T-helper 2 cell (primary cell): ENCODE measurements around the gene TIMM13.
A peak's percentile ranks its signal among the peaks of the same experiment; 100 is the strongest.
"Not testable (repeated sequence)": the region's sequence is repeated elsewhere in the genome, so short reads cannot be mapped to it uniquely, and the experiment has no call there.

Source experiments
- DNase-seq, 5 experiments: peaks; one replicate each; pipeline versions ENCODE4 v3.0.0 to v3.0.0-alpha.2; 2012 to 2022

Gene TIMM13

DNA sequence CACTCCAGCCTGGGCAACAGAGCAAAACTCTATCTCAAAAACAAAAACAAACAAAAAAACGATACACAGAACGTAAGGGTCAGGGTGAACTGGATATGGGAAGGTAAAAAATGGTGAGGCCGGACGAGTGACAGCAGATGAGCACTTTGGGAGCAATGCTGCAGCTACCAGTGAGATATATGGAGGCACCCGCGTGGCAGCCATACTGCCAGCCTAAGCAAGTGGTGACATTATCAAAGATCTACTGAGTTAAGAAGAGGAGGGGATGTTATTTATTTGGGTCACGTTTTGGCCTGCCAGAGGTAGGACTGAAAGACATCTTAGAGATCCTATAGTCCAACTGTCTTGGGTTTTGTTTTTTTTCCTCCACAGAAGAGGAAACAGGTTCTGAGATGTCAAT, 14.2 kb downstream of the TIMM13 start:
- no peak for DNase-seq

DNA sequence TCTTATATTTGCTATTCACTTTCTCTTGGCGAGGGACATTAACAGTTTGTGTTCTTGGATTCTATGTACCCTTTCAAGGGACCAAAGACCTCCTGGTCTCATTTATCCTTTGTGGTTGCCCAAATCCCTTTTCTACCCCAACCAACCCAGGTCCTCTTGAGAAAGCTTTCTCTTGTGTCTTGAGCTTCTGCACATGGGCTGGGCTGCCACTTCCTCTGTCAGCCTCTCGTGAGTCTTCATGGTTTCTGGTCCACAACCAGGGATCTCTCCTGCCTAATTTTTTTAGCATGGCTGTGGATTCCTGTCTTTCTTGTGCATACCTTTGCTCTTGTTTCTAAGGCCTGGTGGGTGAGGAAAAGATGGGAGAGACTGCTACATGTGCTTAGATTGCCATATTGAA, 14.9 kb downstream of the TIMM13 start:
- no peak for DNase-seq

- DNase-seq = no peak
These were observed 15.7 kb downstream of the TIMM13 start for GRCh38 chr19:2411709-2412108.

- no peak for DNase-seq
These were observed 17.4 kb downstream of the TIMM13 start for GRCh38 chr19:2410023-2410422.

DNA sequence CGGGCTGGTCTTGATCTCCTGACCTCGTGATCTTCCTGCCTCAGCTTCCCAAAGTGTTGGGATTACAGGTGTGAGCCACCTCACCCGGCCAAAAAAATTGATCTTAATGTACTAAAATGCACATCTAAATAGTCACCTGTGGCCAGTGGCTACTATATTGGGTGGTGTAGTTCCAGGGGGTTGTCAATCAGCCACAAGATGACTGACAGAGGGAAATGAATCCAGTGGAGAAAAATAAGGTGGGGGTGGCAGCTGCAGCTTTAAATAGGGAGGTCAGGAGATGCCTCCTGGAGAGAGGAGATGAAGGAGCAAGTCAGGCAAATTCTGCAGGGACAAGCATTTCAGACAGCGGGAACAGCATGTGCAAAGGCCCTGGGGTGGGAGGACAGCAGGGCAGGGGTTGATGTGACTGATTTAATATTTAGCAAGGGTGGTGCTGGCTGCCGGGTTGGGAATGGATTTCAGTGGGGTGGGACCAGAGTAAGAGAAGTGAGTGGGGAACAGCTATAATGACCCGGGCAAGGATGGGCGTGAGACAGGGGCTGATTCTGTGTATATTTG, 18.0 kb downstream of the TIMM13 start:
- DNase-seq = no peak

DNA sequence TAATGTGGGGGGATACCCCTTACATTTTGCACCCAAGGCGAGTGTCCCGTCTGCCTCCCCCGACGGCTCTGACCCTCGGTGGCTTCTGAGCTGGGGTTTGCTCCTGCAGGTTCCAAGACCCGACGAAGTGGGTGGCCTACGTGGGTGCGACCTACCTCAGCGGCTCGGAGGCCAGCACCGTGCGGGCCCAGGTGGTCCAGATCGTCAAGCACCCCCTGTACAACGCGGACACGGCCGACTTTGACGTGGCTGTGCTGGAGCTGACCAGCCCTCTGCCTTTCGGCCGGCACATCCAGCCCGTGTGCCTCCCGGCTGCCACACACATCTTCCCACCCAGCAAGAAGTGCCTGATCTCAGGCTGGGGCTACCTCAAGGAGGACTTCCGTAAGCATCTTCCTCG, 19.1 kb downstream of the TIMM13 start:
- no peak for DNase-seq

DNA sequence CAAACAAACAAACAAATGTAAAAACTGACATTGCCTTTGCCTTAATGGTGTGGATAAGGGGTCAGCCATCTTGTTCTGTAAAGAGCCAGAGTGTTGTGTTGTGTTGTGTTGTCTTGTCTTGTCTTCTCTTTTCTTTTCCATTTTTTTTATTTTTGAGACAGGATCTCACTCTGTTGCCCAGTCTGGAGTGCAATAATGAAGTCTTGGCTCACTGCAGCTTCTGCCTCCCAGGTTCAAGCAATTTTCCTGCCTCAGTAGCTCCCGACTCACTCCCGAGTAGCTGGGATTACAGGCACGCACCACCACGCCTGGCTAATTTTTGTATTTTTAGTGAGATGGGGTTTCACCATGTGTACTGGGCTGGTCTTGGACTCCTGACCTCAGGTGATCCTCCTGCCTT, 27.8 kb downstream of the TIMM13 start:
- no peak for DNase-seq

DNA sequence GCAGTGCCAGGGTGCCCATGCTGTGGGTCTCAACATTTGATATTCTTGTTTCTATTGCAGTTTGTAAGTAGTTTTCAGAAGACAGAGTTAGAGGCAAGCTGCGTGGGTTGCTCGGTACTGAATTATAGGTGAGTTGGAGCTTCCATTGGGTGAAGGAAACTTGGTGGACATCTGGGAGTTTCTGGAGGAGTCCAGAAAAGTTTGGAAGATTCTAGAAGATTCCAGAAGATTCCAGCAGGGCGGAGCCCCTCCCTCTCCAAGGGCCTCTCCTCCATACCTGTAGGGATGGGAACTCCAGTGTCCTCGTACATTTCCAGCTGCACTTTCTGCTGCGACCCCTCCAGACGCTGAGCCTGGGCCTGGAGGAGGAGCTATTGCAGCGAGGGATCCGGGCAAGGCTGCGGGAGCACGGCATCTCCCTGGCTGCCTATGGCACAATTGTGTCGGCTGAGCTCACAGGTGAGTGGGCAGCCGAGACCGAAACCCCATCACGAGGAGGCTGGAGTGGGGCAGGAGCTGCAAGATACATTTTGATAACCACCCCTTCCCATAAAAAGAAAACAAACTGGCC, 28.6 kb downstream of the TIMM13 start:
- no peak for DNase-seq

DNA sequence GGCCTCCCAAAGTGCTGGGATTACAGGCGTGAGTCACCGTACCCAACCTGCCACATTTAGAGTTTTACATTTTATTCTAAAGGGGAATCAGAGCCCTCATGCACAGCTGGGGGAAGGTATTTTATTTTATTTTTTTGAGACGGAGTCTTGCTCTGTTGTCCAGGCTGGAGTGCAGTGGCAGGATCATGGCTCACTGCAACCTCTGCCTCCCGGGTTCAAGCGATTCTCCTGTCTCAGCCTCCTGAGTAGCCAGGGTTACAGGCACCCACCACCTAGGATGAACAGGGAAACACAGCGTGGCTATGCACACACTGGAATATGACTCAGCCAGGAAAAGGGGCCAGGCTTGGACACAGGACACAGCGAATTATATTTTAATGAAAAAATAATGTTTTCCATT, 30.2 kb downstream of the TIMM13 start:
- not testable (repeated sequence) for DNase-seq

GRCh38 chr19:2395293-2395829, 32.0 kb downstream of the TIMM13 start:
- DNase-seq = not testable (repeated sequence)

DNA sequence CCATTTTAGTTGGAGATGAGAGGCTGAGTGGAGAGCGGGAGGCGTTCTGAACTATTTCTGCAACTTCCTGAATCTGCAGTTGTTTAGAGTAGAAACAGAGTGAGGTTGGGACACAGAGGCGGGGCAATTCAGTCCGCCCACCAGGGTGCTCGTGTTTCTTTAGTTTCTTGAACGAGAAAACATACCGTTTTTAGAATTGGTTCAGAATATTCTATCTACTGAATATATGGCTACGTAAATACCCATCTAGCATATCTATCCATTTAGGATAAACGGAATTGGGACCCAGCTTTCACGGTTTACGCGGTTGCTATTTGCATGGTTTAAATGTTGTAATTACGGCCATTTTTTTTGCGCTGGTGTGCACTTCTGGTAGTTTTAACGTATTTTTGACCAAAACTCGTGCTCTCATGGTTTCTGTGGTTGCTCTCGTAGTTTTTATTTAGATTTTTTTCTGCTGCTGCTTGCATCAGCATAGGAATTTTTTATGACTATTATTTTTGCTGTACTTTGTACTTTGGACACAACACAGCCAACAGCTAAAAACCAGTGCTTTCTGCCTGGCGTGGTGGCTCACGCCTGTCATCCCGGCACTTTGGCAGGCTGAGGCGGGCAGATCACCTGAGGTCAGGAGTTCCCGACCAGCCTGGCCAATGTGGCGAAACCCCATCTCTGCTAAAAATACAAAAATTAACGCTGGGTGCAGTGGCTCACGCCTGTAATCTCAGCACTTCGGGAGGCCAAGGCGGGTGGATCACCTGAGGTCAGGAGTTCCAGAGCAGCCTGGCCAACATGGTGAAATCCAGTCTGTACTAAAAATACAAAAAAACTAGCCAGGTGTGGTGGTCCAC, 32.7 kb downstream of the TIMM13 start:
- no peak for DNase-seq

DNA sequence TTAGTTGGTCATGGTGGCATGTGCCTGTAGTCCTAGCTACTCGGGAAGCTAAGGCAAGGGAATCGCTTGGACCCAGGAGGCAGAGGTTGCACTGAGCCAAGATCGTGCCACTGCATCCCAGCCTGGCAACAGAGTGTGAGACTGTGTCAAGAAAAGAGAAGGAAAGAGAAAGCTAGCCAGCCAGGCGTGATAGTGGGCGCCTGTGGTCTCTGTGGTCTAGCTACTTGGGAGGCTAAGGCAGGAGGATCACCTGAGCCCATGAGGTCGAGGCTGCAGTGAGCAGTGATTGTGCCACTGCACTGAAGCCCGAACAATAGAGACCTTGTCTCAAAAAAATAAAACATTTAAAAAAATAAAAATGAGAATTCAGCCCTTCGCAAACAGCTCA, 33.3 kb downstream of the TIMM13 start:
- DNase-seq = no peak

GRCh38 chr19:2392899-2393298, 34.5 kb downstream of the TIMM13 start:
- peak in 1 of 5 experiments; percentile 22 for DNase-seq

DNA sequence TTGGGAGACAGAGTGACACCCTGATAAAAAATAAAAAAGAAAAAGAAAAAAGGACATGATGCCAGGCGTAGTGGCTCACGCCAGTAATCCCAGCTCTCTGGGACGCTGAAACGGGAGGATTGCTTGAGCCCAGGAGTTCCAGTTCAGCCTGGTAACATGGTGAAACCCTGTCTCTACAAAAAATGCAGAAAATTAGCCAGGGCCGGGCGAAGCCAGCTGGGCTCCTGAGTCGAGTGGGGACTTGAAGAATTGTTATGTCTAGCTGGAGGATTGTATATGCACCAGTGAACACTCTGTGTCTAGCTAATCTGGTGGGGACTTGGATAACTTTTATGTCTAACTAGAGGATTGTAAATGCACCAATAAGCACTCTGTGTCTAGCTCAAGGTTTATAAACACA, 35.0 kb downstream of the TIMM13 start:
- DNase-seq = no peak

DNA sequence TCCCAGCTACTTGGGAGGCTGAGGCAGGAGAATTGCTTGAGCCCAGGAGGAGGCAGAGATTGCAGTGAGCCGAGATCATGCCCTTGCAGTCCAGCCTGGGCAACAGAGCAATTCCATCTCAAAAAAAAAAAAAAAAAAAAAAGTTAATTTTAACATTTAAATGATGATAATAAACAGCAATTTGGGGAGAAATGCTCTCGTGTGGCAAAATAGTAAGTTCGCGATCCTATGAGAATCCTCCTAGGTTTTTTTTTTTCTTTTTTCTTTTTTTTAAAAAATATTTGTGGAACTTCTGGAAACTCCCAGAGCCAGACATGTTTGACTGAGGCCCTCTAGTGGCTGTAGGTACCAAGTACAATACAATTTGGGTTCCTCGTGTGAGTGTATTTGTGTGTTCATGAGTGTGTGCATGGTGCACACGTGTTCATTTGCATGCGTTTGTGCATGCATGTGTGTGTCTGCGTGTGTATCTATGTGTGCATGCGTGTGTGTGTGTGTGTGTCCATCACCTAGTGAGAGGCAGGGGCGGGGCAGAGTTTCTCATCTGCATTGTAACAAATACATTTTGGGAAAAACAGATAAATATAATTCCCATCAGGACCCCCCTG, 36.2 kb downstream of the TIMM13 start:
- DNase-seq = peak in 2 of 5 experiments; percentile 30 to 78

DNA sequence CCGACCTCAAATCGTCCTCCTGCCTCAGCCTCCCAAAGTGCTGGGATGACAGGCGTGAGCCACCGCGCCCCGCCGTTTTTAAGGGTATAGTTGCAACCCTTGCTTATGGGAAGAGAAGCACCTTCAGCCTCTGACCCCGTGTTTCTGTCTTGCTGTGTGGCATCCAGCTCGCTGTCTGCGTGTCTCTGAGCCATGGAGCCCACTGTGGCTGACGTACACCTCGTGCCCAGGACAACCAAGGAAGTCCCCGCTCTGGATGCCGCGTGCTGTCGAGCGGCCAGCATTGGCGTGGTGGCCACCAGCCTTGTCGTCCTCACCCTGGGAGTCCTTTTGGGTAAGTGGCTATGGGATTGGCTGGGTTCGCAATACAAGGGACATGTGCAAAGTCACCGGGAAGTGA, 37.8 kb downstream of the TIMM13 start:
- no peak for DNase-seq

GRCh38 chr19:2387367-2388288, 39.8 kb downstream of the TIMM13 start:
- no peak for DNase-seq

DNA sequence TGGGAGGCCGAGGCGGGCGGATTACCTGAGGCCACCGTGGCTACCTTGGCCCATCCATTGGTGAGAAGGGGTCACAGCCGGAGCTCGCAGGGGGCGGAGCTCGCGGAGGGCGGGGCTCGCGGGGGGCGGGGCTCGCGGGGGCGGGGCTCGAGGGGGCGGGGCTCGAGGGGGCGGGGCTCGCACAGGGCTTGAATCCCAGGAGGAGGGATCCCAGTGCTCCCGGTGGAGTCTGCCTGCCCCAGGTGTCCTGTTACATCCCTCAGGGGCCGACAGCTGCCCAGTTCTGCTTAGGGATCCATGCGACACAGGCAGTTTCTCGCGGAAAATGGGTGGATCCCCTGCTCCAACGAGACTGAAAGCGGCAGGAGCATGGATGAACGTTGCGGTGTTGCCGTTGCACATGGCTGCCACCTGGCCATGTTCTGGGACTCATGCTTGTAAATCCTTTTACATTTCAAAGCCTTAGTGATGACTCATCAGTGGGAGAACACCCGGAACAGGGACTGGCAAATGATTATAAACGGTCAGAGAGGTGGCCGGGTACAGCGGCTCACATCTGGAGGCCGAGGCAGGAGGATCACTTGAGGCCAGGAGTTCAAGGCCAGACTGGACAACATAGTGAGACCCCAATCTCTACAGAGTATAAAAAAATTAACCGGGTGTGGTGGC, 42.2 kb downstream of the TIMM13 start:
- DNase-seq = no peak

- no peak for DNase-seq
These were observed 44.7 kb downstream of the TIMM13 start for GRCh38 chr19:2382530-2383222.

DNA sequence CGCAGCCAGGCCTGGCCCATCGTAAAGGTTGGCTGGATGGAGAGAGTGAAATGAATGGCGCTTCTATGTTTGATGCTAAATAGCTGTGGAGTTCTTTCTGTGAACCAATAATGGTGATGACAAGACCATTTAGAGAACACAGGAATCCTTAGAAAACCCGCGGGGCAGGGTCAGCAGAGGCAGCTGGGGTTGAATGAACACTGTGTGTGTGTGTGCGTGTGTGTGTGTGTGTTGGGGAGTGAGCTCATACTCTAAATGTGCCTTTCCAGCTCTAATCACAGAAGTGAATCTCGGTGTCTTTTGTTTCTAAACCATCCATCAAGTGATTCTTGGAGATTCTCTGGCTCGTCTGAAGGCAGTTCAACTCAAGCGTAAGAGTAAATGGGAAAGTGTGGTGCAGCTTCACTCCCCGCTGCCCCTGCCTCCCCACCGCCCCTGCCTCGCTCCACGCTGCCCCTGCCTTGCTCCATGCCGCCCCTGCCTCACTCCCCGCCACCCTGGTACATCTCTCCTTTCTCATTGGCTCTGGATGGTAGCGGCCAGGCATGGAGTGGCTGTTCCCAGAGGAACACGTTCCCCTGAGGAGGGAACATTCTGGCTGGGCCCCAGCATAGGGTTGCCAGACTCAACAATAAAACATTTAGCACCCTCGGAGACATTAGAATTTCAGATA, 46.1 kb downstream of the TIMM13 start:
- DNase-seq = no peak

DNA sequence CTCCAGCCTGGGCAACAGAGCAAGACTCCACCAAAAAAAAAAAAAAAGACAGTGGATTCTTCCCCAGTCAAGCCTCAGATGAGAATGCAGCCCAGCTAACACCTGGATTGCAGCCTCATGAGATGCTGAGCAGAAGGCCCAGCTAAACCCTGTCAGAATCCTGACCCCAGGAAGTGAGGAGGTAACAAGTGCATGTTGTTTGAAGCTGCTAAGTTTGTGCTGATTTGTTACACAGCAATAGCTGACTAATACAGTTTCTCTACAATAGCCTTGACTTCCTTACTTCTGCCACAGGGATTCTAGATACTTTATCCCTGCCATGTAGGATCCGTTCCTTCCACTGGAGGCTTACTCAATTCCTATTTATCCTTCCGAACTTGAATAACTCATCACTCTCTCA, 46.8 kb downstream of the TIMM13 start:
- DNase-seq = no peak
